ENCODE measurements around the gene NANS. TPM values are rescaled to one million over a fixed set of nuclear protein-coding genes. Genes with fewer than 3 reads are reported as not detected.
A peak's percentile ranks its signal among the peaks of the same experiment; 100 is the strongest.
"Not testable (repeated sequence)": the region's sequence is repeated elsewhere in the genome, so short reads cannot be mapped to it uniquely, and the experiment has no call there.

Gene NANS
- total and polyA plus RNA-seq, 8 donors: 22.8 to 36.5 (median 30.5) TPM

GRCh38 chr9:98120476-98120875 lies 63.9 kb downstream of the NANS start:
- intact Hi-C loops (cut with DNase I): no loop called here
- Histone ChIP-seq H3K27ac (peak overlapping the region in 1 of 4 donors; percentile 7), H3K4me1 (no peaks in the 10 kb centered on the region), H3K27me3 (no peaks in the 10 kb centered on the region), H3K36me3 (no peaks in the 10 kb centered on the region), H3K4me3 (no peak overlapping the region), H3K9me3 (no peaks in the 10 kb centered on the region)
- DNase-seq (no peak), ATAC-seq (no peak), FAIRE-seq (no peak)
- no peak for TF ChIP-seq CTCF (IDR thresholded peaks at IDR 0.05)
- WGBS, 2 donors: 75 to 81% methylated on average over 3 of the region's 3 CpGs

GRCh38 chr9:98121058-98121457 lies 64.5 kb downstream of the NANS start:
- FAIRE-seq: peak; percentile 32
- 49 to 50% methylated on average over 3 of the region's 3 CpGs for WGBS, 2 donors

GRCh38 chr9:98124091-98124490 lies 67.6 kb downstream of the NANS start:
- WGBS, 2 donors: 85 to 92% methylated on average over 13 of the region's 13 CpGs

More at GRCh38 chr9:98121058-98121457, 64.5 kb downstream of the NANS start:
- Histone ChIP-seq H3K27ac (no peak overlapping the region), H3K9me3 (no peaks in the 10 kb centered on the region), H3K27me3 (no peaks in the 10 kb centered on the region), H3K4me1 (no peaks in the 10 kb centered on the region), H3K36me3 (no peaks in the 10 kb centered on the region), H3K4me3 (no peak overlapping the region)
- no peak for DNase-seq
- peak in 1 of 4 donors; percentile 12 for ATAC-seq
- no peak for TF ChIP-seq CTCF (IDR thresholded peaks at IDR 0.05)
- intact Hi-C loops (cut with DNase I): no loop called here

GRCh38 chr9:98124637-98125426 lies 68.3 kb downstream of the NANS start:
- WGBS, 2 donors: 88 to 96% methylated on average over 15 of the region's 15 CpGs
- intact Hi-C loops (cut with DNase I): no loop called here
- ATAC-seq (no peak), FAIRE-seq (no peak), DNase-seq (no peak)
- TF ChIP-seq CTCF (IDR thresholded peaks at IDR 0.05): no peak
- no peaks in the 10 kb centered on the region for H3K9me3 ChIP-seq
- no peaks in the 10 kb centered on the region for H3K4me1 ChIP-seq
- no peaks in the 10 kb centered on the region for H3K27me3 ChIP-seq
- no peak overlapping the region for H3K27ac ChIP-seq
- H3K4me3 ChIP-seq: no peak overlapping the region
- H3K36me3 ChIP-seq: no peaks in the 10 kb centered on the region

More at GRCh38 chr9:98124091-98124490, 67.6 kb downstream of the NANS start:
- H3K9me3 ChIP-seq; H3K4me1 ChIP-seq; ATAC-seq; H3K27me3 ChIP-seq; FAIRE-seq; H3K4me3 ChIP-seq; H3K27ac ChIP-seq; DNase-seq; intact Hi-C loops (cut with DNase I); H3K36me3 ChIP-seq: not testable (repeated sequence)

GRCh38 chr9:98127226-98127625 lies 70.7 kb downstream of the NANS start:
- no peak for TF ChIP-seq CTCF (IDR thresholded peaks at IDR 0.05)
- no peak overlapping the region for H3K4me3 ChIP-seq
- H3K36me3 ChIP-seq: no peaks in the 10 kb centered on the region
- 94 to 99% methylated on average over 8 of the region's 8 CpGs for WGBS, 2 donors
- no peak overlapping the region for H3K27ac ChIP-seq
- ATAC-seq (no peak), DNase-seq (peak in 1 of 6 donors; percentile 55), FAIRE-seq (no peak)
- no peaks in the 10 kb centered on the region for H3K27me3 ChIP-seq
- H3K9me3 ChIP-seq: no peaks in the 10 kb centered on the region
- intact Hi-C loops (cut with DNase I): no loop called here
- no peaks in the 10 kb centered on the region for H3K4me1 ChIP-seq
